ENCODE results near the gene PDLIM1.

The PDLIM1 gene

GRCh38 chr10:95290461-95291364, at the start of gene PDLIM1:
PDLIM1 (minus strand) TSS chr10:95291003; CDS start chr10:95290915, 88 bp downstream.
- peak; percentile 86 for DNase-seq (ENCODE audit: low spot score)

GRCh38 chr10:95339863-95340262, 49.1 kb upstream of the PDLIM1 start:
- no peak for DNase-seq (ENCODE audit: low spot score)

- DNase-seq (ENCODE audit: low spot score): no peak
These were observed 46.8 kb upstream of the PDLIM1 start for GRCh38 chr10:95337423-95338160.

GRCh38 chr10:95336702-95337101, 45.9 kb upstream of the PDLIM1 start:
- DNase-seq (ENCODE audit: low spot score): no peak

GRCh38 chr10:95335933-95336699, 45.3 kb upstream of the PDLIM1 start:
- no peak for DNase-seq (ENCODE audit: low spot score)

GRCh38 chr10:95334805-95335144, 44.0 kb upstream of the PDLIM1 start:
- DNase-seq (ENCODE audit: low spot score): no peak

GRCh38 chr10:95333997-95334804, 43.4 kb upstream of the PDLIM1 start:
- DNase-seq (ENCODE audit: low spot score): no peak

GRCh38 chr10:95332666-95333249, 42.0 kb upstream of the PDLIM1 start:
- DNase-seq (ENCODE audit: low spot score): no peak

- no peak for DNase-seq (ENCODE audit: low spot score)
These were observed 40.9 kb upstream of the PDLIM1 start for GRCh38 chr10:95331596-95332130.

GRCh38 chr10:95330966-95331453, 40.2 kb upstream of the PDLIM1 start:
- DNase-seq (ENCODE audit: low spot score): no peak

GRCh38 chr10:95329296-95329695, 38.5 kb upstream of the PDLIM1 start:
- no peak for DNase-seq (ENCODE audit: low spot score)

GRCh38 chr10:95328013-95328412, 37.2 kb upstream of the PDLIM1 start:
- DNase-seq (ENCODE audit: low spot score): no peak

- no peak for DNase-seq (ENCODE audit: low spot score)
These were observed 36.6 kb upstream of the PDLIM1 start for GRCh38 chr10:95327367-95327766.

GRCh38 chr10:95326396-95326795, 35.6 kb upstream of the PDLIM1 start:
- DNase-seq (ENCODE audit: low spot score): no peak

- no peak for DNase-seq (ENCODE audit: low spot score)
These were observed 35.1 kb upstream of the PDLIM1 start for GRCh38 chr10:95325863-95326262.

- no peak for DNase-seq (ENCODE audit: low spot score)
These were observed 33.8 kb upstream of the PDLIM1 start for GRCh38 chr10:95324436-95325268.

- no peak for DNase-seq (ENCODE audit: low spot score)
These were observed 30.9 kb upstream of the PDLIM1 start for GRCh38 chr10:95321554-95322301.

- no peak for DNase-seq (ENCODE audit: low spot score)
These were observed 28.4 kb upstream of the PDLIM1 start for GRCh38 chr10:95319239-95319638.

GRCh38 chr10:95315509-95315908, 24.7 kb upstream of the PDLIM1 start:
- DNase-seq (ENCODE audit: low spot score): no peak
